IPS DF 6.9 (cell line): ENCODE measurements around the gene CXXC5.

ENCODE experiments used
- DNase-seq: peaks from one replicate; pipeline ENCODE4 v3.0.0-alpha.2; 2013; ENCODE audit warnings: low read depth, low spot score
- H3K27ac ChIP-seq: one replicate; pipeline ENCODE4 v1.5.1; 2013; ENCODE audit warnings: low read length, control low read depth
- H3K27me3 ChIP-seq: 2 replicates; pipeline ENCODE4 v1.6.1; 2013; ENCODE audit warnings: mild to moderate bottlenecking, low read length; ENCODE audit not compliant: control insufficient read depth, insufficient read depth
- H3K36me3 ChIP-seq: 2 replicates; pipeline ENCODE4 v1.6.1; 2013; ENCODE audit warnings: low read length; ENCODE audit not compliant: control insufficient read depth, insufficient read depth
- H3K4me1 ChIP-seq: 2 replicates; pipeline ENCODE4 v1.6.1; 2013; ENCODE audit warnings: low read length; ENCODE audit not compliant: control insufficient read depth, insufficient read depth
- H3K4me3 ChIP-seq: 2 replicates; pipeline ENCODE4 v1.5.1; 2013; ENCODE audit warnings: mild to moderate bottlenecking, low read length
- H3K9me3 ChIP-seq: 2 replicates; pipeline ENCODE4 v1.6.1; 2013; ENCODE audit warnings: low read length, inconsistent platforms; ENCODE audit not compliant: control insufficient read depth, insufficient read depth
- WGBS: extraction: QIAGEN DNeasy Blood & Tissue Kit; methylation state at CpG from one replicate; pipeline ENCODE4 v1.1.7; 2013; ENCODE audit warnings: mixed read lengths, missing lambda C conversion rate; ENCODE audit not compliant: insufficient read length, insufficient coverage; 5-methylcytosine and 5-hydroxymethylcytosine counted together

Gene CXXC5

GRCh38 chr5:139684350-139684880 lies 36.3 kb downstream of the CXXC5 start:
- H3K4me1 ChIP-seq: peaks cover 34% of the 10 kb centered on the region
- peaks cover 16% of the 10 kb centered on the region for H3K36me3 ChIP-seq
- H3K9me3 ChIP-seq: no peaks in the 10 kb centered on the region
- no peak overlapping the region for H3K4me3 ChIP-seq
- no CpG with 5 or more reads among the region's 7 CpGs for WGBS
- H3K27ac ChIP-seq: no peak overlapping the region
- no peak for DNase-seq
- no peaks in the 10 kb centered on the region for H3K27me3 ChIP-seq

- Histone ChIP-seq H3K4me3 (no peak overlapping the region), H3K27ac (no peak overlapping the region), H3K9me3 (no peaks in the 10 kb centered on the region), H3K36me3 (peaks cover 16% of the 10 kb centered on the region), H3K27me3 (no peaks in the 10 kb centered on the region), H3K4me1 (peaks cover 39% of the 10 kb centered on the region)
- no peak for DNase-seq
- WGBS: no CpG with 5 or more reads among the region's 19 CpGs
These were observed 37.0 kb downstream of the CXXC5 start for GRCh38 chr5:139684881-139685749.

- Histone ChIP-seq H3K27ac (no peak overlapping the region), H3K36me3 (peaks cover 8% of the 10 kb centered on the region; the same call in 1 of the 2 replicates), H3K4me3 (no peak overlapping the region), H3K27me3 (no peaks in the 10 kb centered on the region), H3K4me1 (peaks cover 39% of the 10 kb centered on the region), H3K9me3 (no peaks in the 10 kb centered on the region)
- DNase-seq: no peak
- no CpG with 5 or more reads among the region's 5 CpGs for WGBS
These were observed 37.7 kb downstream of the CXXC5 start for GRCh38 chr5:139685886-139686285.

GRCh38 chr5:139686356-139686705 lies 38.2 kb downstream of the CXXC5 start:
- no peak for DNase-seq

GRCh38 chr5:139686706-139687441 lies 38.7 kb downstream of the CXXC5 start:
- H3K36me3 ChIP-seq: 0 out of 2 replicates have a peak, but pooled peaks cover 4% of the 10 kb centered on the region
- no peak overlapping the region for H3K27ac ChIP-seq
- peaks cover 39% of the 10 kb centered on the region for H3K4me1 ChIP-seq
- H3K27me3 ChIP-seq: no peaks in the 10 kb centered on the region
- H3K9me3 ChIP-seq: no peaks in the 10 kb centered on the region
- WGBS: no CpG with 5 or more reads among the region's 18 CpGs
- no peak for DNase-seq
- no peak overlapping the region for H3K4me3 ChIP-seq

More at GRCh38 chr5:139686356-139686705, 38.2 kb downstream of the CXXC5 start:
- no peak overlapping the region for H3K27ac ChIP-seq
- no CpG with 5 or more reads among the region's 5 CpGs for WGBS
- peaks cover 4% of the 10 kb centered on the region; the same call in 1 of the 2 replicates for H3K36me3 ChIP-seq
- no peak overlapping the region for H3K4me3 ChIP-seq
- H3K4me1 ChIP-seq: peaks cover 39% of the 10 kb centered on the region
- H3K27me3 ChIP-seq: no peaks in the 10 kb centered on the region
- no peaks in the 10 kb centered on the region for H3K9me3 ChIP-seq

GRCh38 chr5:139687656-139688055 lies 39.5 kb downstream of the CXXC5 start:
- no CpG with 5 or more reads among the region's 6 CpGs for WGBS
- Histone ChIP-seq H3K27me3 (no peaks in the 10 kb centered on the region), H3K27ac (no peak overlapping the region), H3K4me3 (no peak overlapping the region), H3K4me1 (peaks cover 36% of the 10 kb centered on the region), H3K9me3 (no peaks in the 10 kb centered on the region), H3K36me3 (0 out of 2 replicates have a peak, but pooled peaks cover 2% of the 10 kb centered on the region)
- DNase-seq: no peak

GRCh38 chr5:139688088-139688702 lies 40.0 kb downstream of the CXXC5 start:
- peaks cover 37% of the 10 kb centered on the region for H3K4me1 ChIP-seq

GRCh38 chr5:139688751-139689372 lies 40.7 kb downstream of the CXXC5 start:
- Histone ChIP-seq H3K36me3 (0 out of 2 replicates have a peak, but pooled peaks cover 2% of the 10 kb centered on the region), H3K9me3 (no peaks in the 10 kb centered on the region), H3K4me1 (peaks cover 37% of the 10 kb centered on the region), H3K27me3 (no peaks in the 10 kb centered on the region), H3K27ac (no peak overlapping the region), H3K4me3 (no peak overlapping the region)
- DNase-seq: no peak
- no CpG with 5 or more reads among the region's 8 CpGs for WGBS

More at GRCh38 chr5:139688088-139688702, 40.0 kb downstream of the CXXC5 start:
- Histone ChIP-seq H3K36me3 (0 out of 2 replicates have a peak, but pooled peaks cover 2% of the 10 kb centered on the region), H3K9me3 (no peaks in the 10 kb centered on the region), H3K27ac (no peak overlapping the region), H3K4me3 (no peak overlapping the region), H3K27me3 (no peaks in the 10 kb centered on the region)
- DNase-seq: no peak
- no CpG with 5 or more reads among the region's 14 CpGs for WGBS

GRCh38 chr5:139689631-139690063 lies 41.5 kb downstream of the CXXC5 start:
- Histone ChIP-seq H3K4me1 (peaks cover 31% of the 10 kb centered on the region), H3K36me3 (0 out of 2 replicates have a peak, but pooled peaks cover 2% of the 10 kb centered on the region), H3K27ac (no peak overlapping the region), H3K9me3 (no peaks in the 10 kb centered on the region), H3K27me3 (no peaks in the 10 kb centered on the region), H3K4me3 (no peak overlapping the region)
- WGBS: no CpG with 5 or more reads among the region's 16 CpGs
- no peak for DNase-seq
